ENCODE results near the gene PBX1. TPM values are rescaled to one million over a fixed set of nuclear protein-coding genes. Genes with fewer than 3 reads are reported as not detected.

Gene PBX1
- total RNA-seq, 1 donor from 2014 or later = not detected

DNA sequence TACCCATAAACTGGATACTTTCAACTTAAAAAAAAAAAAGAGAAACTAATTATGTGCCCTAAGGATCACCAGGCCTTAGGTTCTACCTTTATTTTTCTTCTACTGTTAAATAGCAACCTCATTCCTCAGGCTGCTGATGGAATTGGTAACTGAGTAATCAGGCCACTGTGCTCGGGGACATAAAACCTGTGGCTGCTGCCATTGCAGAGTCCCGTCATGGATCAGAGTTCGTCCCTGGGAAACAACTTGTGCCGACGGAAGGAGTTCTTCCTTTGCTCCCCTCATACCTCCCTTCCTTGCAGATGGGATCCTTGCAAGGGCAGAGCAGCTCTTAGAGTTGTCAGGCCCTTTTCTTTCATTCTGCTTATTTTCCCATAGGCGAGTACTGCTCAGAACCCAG lies 123.6 kb downstream of the PBX1 start:
- H3K9me3 Mint-ChIP-seq = no peaks in the 10 kb centered on the region
- H3K27me3 Mint-ChIP-seq (ENCODE audit: insufficient read depth) = no peaks in the 10 kb centered on the region
- intact Hi-C loops (cut with micrococcal nuclease) = no loop called here
- H3K27ac Mint-ChIP-seq = no peak overlapping the region
- no peak for DNase-seq (ENCODE audit: low spot score)
- H3K4me1 Mint-ChIP-seq (ENCODE audit: low read depth) = no peaks in the 10 kb centered on the region
- H3K4me3 Mint-ChIP-seq = no peak overlapping the region
- no peaks in the 10 kb centered on the region for H3K36me3 Mint-ChIP-seq (ENCODE audit: low read depth)

DNA sequence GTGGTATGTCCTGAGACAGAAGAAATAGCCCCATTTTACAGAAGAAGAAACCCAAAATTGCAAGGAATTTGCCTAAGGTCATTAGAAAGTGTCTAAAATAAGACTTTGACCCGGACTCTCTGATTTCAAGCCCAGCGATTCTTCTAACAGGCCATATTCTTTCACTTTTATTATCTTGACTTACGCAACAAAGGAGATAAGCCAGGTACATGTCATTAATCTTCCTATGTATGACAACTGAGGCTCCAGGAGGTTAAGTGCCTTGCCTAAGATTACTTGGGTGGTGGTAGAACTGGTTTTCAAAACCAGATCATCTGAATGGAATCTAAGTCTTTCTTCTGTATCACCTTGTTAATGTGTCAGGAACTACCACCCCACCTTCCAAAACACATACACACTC lies 124.3 kb downstream of the PBX1 start:
- DNase-seq (ENCODE audit: low spot score) = no peak
- Mint-ChIP-seq H3K27me3 (ENCODE audit: insufficient read depth) (no peaks in the 10 kb centered on the region), H3K36me3 (ENCODE audit: low read depth) (no peaks in the 10 kb centered on the region), H3K4me3 (no peak overlapping the region), H3K27ac (no peak overlapping the region), H3K4me1 (ENCODE audit: low read depth) (no peaks in the 10 kb centered on the region), H3K9me3 (no peaks in the 10 kb centered on the region)
- intact Hi-C loops (cut with micrococcal nuclease) = no loop called here

- Mint-ChIP-seq H3K27ac (no peak overlapping the region), H3K9me3 (no peaks in the 10 kb centered on the region), H3K4me3 (no peak overlapping the region), H3K27me3 (ENCODE audit: insufficient read depth) (no peaks in the 10 kb centered on the region), H3K36me3 (ENCODE audit: low read depth) (no peaks in the 10 kb centered on the region), H3K4me1 (ENCODE audit: low read depth) (no peaks in the 10 kb centered on the region)
- DNase-seq (ENCODE audit: low spot score) = no peak
- intact Hi-C loops (cut with micrococcal nuclease) = no loop called here
These were observed 126.5 kb downstream of the PBX1 start for GRCh38 chr1:164685266-164686035.

GRCh38 chr1:164687777-164688176 lies 128.8 kb downstream of the PBX1 start:
- H3K36me3 Mint-ChIP-seq (ENCODE audit: low read depth) = no peaks in the 10 kb centered on the region
- H3K27ac Mint-ChIP-seq = no peak overlapping the region
- H3K4me3 Mint-ChIP-seq = no peak overlapping the region
- no peaks in the 10 kb centered on the region for H3K9me3 Mint-ChIP-seq
- intact Hi-C loops (cut with micrococcal nuclease) = no loop called here
- no peak for DNase-seq (ENCODE audit: low spot score)
- H3K27me3 Mint-ChIP-seq (ENCODE audit: insufficient read depth) = no peaks in the 10 kb centered on the region
- no peaks in the 10 kb centered on the region for H3K4me1 Mint-ChIP-seq (ENCODE audit: low read depth)

- Mint-ChIP-seq H3K36me3 (ENCODE audit: low read depth) (no peaks in the 10 kb centered on the region), H3K4me3 (no peak overlapping the region), H3K4me1 (ENCODE audit: low read depth) (no peaks in the 10 kb centered on the region), H3K9me3 (no peaks in the 10 kb centered on the region), H3K27me3 (ENCODE audit: insufficient read depth) (no peaks in the 10 kb centered on the region), H3K27ac (no peak overlapping the region)
- no peak for DNase-seq (ENCODE audit: low spot score)
- intact Hi-C loops (cut with micrococcal nuclease) = no loop called here
These were observed 129.8 kb downstream of the PBX1 start for GRCh38 chr1:164688791-164689190.

GRCh38 chr1:164689672-164690511 lies 130.9 kb downstream of the PBX1 start:
- Mint-ChIP-seq H3K27ac (no peak overlapping the region), H3K4me1 (ENCODE audit: low read depth) (no peaks in the 10 kb centered on the region), H3K4me3 (no peak overlapping the region), H3K27me3 (ENCODE audit: insufficient read depth) (no peaks in the 10 kb centered on the region), H3K36me3 (ENCODE audit: low read depth) (no peaks in the 10 kb centered on the region), H3K9me3 (no peaks in the 10 kb centered on the region)
- intact Hi-C loops (cut with micrococcal nuclease) = no loop called here
- no peak for DNase-seq (ENCODE audit: low spot score)

DNA sequence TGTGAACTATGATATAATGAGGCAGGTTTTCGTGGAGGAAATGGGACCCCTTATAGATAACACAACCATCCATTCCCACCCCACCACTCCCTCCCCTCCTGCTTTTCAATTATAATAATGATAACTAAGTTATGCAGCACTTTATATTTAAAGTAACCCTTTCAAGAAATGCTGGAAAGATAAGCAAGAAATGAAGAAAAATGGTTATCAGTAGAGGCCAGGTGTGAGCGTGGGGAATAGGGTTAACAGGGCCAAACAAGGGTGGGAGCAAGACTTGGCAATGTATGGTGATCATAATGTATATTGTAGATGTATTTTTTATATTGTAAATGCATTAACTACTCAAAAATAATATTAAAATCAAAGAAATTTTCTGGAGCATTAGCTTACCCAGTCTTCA lies 133.4 kb downstream of the PBX1 start:
- Mint-ChIP-seq H3K27ac (no peak overlapping the region), H3K4me1 (ENCODE audit: low read depth) (no peaks in the 10 kb centered on the region), H3K4me3 (no peak overlapping the region), H3K27me3 (ENCODE audit: insufficient read depth) (no peaks in the 10 kb centered on the region), H3K9me3 (no peaks in the 10 kb centered on the region), H3K36me3 (ENCODE audit: low read depth) (no peaks in the 10 kb centered on the region)
- intact Hi-C loops (cut with micrococcal nuclease) = no loop called here
- DNase-seq (ENCODE audit: low spot score) = no peak

DNA sequence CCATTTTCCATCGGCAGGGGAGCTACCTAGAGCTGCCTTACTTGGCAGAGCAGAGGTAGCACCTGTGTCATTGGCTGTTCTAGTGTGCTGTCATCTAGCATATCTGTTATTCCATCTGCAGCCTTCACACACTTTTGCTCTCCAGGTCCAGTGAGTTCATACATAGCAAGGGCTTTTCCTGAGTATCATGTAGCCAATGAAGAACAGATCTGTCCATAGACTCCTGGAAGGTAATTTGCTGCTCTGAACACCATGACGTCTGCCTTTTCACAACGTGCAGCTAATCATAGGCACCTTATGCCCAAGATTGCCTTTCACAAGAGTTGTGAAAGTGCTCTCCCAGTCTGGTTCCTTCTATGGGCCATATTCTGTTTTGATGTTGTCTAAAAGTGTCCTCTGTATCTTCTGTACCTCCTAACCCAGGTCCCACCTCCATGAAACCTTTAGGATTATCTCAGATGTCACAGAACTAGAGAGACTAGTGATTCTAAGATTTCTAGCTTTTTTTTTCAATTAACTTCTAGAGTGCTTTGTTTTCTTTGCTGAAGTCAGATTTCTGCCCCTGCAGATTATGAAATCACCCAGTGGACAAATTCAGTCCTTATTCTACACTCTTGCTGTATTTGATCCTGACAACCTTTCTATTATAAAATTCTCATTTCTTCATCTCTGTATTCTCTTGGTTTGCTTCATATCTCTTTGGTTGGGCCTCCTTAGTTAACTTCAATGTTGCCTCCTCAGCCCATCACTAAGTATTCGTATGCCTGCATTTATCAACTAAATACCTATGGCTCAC lies 134.8 kb downstream of the PBX1 start:
- intact Hi-C loops (cut with micrococcal nuclease) = no loop called here
- H3K36me3 Mint-ChIP-seq (ENCODE audit: low read depth) = no peaks in the 10 kb centered on the region
- no peaks in the 10 kb centered on the region for H3K9me3 Mint-ChIP-seq
- H3K4me3 Mint-ChIP-seq = no peak overlapping the region
- H3K27ac Mint-ChIP-seq = no peak overlapping the region
- H3K4me1 Mint-ChIP-seq (ENCODE audit: low read depth) = no peaks in the 10 kb centered on the region
- H3K27me3 Mint-ChIP-seq (ENCODE audit: insufficient read depth) = no peaks in the 10 kb centered on the region
- no peak for DNase-seq (ENCODE audit: low spot score)

- H3K27me3 Mint-ChIP-seq (ENCODE audit: insufficient read depth) = no peaks in the 10 kb centered on the region
- H3K4me3 Mint-ChIP-seq = no peak overlapping the region
- no peaks in the 10 kb centered on the region for H3K36me3 Mint-ChIP-seq (ENCODE audit: low read depth)
- intact Hi-C loops (cut with micrococcal nuclease) = no loop called here
- no peak for DNase-seq (ENCODE audit: low spot score)
- H3K4me1 Mint-ChIP-seq (ENCODE audit: low read depth) = no peaks in the 10 kb centered on the region
- no peaks in the 10 kb centered on the region for H3K9me3 Mint-ChIP-seq
- no peak overlapping the region for H3K27ac Mint-ChIP-seq
These were observed 135.5 kb downstream of the PBX1 start for GRCh38 chr1:164694505-164694904.

DNA sequence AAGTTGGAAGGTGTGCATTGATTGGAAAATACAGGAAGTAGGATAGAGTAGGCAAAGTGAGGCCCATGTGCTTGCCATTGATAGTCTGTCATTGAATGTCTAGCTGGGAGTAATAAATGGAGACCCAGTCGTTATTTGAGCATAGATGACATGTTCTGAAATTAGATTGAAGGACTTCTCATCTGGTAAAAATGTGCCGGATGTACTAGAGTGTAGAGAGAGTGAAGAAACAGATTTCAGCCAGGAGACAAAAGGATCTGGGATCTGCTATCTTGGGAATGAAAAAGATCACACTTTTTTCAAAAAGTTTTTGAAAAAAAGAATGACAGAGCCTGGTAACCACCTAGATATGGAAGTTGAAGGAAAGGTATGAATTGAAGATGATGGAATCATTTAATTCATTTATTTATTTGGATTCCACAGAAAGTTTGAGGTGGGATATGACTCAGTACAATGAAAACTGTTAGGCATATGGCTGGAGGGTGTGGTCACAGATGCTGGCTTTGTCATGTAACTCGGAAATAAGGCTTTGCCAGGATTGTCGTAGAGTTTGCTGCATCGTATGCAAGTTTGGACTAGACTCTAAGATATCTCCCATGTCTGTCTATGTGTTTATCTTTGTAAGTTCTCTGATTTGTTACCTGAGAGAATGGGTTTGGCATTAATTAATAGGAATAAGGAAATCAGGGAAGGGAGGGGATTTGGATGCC lies 137.1 kb downstream of the PBX1 start:
- no peaks in the 10 kb centered on the region for H3K36me3 Mint-ChIP-seq (ENCODE audit: low read depth)
- no peaks in the 10 kb centered on the region for H3K27me3 Mint-ChIP-seq (ENCODE audit: insufficient read depth)
- no peak overlapping the region for H3K27ac Mint-ChIP-seq
- DNase-seq (ENCODE audit: low spot score) = no peak
- intact Hi-C loops (cut with micrococcal nuclease) = no loop called here
- no peaks in the 10 kb centered on the region for H3K4me1 Mint-ChIP-seq (ENCODE audit: low read depth)
- H3K4me3 Mint-ChIP-seq = no peak overlapping the region
- H3K9me3 Mint-ChIP-seq = no peaks in the 10 kb centered on the region

DNA sequence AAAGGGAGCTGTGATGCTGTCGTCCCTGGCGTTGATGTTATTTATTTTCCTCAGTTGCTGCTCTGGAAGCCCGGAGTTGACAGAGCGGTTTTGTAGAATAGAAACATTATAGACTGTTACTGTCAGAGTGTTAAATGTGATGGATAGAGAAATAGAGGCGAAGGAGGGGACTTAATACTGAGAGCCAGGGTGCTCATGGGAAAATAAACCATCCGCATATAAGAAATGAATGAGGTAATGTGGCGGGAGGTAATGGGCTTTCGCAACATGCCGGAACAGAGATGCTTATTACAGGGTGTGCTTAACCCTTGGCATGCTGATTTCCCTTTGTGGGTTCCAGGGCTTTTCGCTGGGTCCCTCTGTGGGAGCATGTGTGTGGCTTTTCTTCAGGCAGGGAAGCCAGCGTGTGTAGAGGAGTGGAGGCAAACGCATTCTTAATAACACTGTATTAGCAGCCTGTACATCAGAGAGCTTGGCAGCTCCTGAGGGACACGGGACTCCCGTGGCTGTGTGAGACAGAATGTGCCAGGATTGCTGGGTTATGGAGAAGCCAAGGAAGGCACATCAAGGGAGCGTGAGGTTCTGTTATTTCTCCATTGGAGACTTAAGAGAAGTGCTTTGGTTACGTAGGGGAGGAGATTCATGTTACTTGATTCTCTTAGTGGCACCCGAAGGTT lies 141.0 kb downstream of the PBX1 start:
- Mint-ChIP-seq H3K4me1 (ENCODE audit: low read depth) (no peaks in the 10 kb centered on the region), H3K27me3 (ENCODE audit: insufficient read depth) (no peaks in the 10 kb centered on the region), H3K36me3 (ENCODE audit: low read depth) (no peaks in the 10 kb centered on the region), H3K9me3 (no peaks in the 10 kb centered on the region), H3K27ac (no peak overlapping the region), H3K4me3 (no peak overlapping the region)
- intact Hi-C loops (cut with micrococcal nuclease) = no loop called here
- DNase-seq (ENCODE audit: low spot score) = no peak

- no peak for DNase-seq (ENCODE audit: low spot score)
- H3K4me1 Mint-ChIP-seq (ENCODE audit: low read depth) = no peaks in the 10 kb centered on the region
- H3K27ac Mint-ChIP-seq = no peak overlapping the region
- H3K9me3 Mint-ChIP-seq = no peaks in the 10 kb centered on the region
- no peak overlapping the region for H3K4me3 Mint-ChIP-seq
- intact Hi-C loops (cut with micrococcal nuclease) = no loop called here
- H3K27me3 Mint-ChIP-seq (ENCODE audit: insufficient read depth) = no peaks in the 10 kb centered on the region
- no peaks in the 10 kb centered on the region for H3K36me3 Mint-ChIP-seq (ENCODE audit: low read depth)
These were observed 141.7 kb downstream of the PBX1 start for GRCh38 chr1:164700683-164701082.
